Nucleus accumbens (tissue), 56 donors: ENCODE data around the gene TTC12.
A peak's percentile ranks its signal among the peaks of the same experiment; 100 is the strongest.

Experiments
- DNase-seq, 56 donors: peaks; one replicate each; lab custom pipeline; 2025; lab: John Stamatoyannopoulos, UW

TTC12 gene

GRCh38 chr11:113365895-113366294 lies 51.5 kb downstream of the TTC12 start:
- DNase-seq: no peak

- no peak for DNase-seq
Measured at GRCh38 chr11:113369411-113369810, 55.0 kb downstream of the TTC12 start.

GRCh38 chr11:113370634-113371033 lies 56.3 kb downstream of the TTC12 start:
- peak in 10 of 56 donors; percentile 1 to 66 (median 18) for DNase-seq

GRCh38 chr11:113372309-113372708 lies 57.9 kb downstream of the TTC12 start:
- DNase-seq: no peak

- DNase-seq: no peak
Measured at GRCh38 chr11:113373306-113373705, 58.9 kb downstream of the TTC12 start.

GRCh38 chr11:113373981-113374560 lies 59.7 kb downstream of the TTC12 start:
- no peak for DNase-seq

GRCh38 chr11:113375402-113375801 lies 61.0 kb downstream of the TTC12 start:
- DNase-seq: no peak

GRCh38 chr11:113376156-113376555 lies 61.8 kb downstream of the TTC12 start:
- peak in 4 of 56 donors; percentile 9 to 34 (median 24) for DNase-seq

- DNase-seq: peak in 1 of 56 donors; percentile 17
Measured at GRCh38 chr11:113377681-113378412, 63.5 kb downstream of the TTC12 start.

- no peak for DNase-seq
Measured at GRCh38 chr11:113378692-113379091, 64.3 kb downstream of the TTC12 start.

GRCh38 chr11:113382121-113382520 lies 67.7 kb downstream of the TTC12 start:
- no peak for DNase-seq

GRCh38 chr11:113384551-113384950 lies 70.2 kb downstream of the TTC12 start:
- no peak for DNase-seq

- no peak for DNase-seq
Measured at GRCh38 chr11:113385749-113386148, 71.4 kb downstream of the TTC12 start.

GRCh38 chr11:113386866-113387265 lies 72.5 kb downstream of the TTC12 start:
- no peak for DNase-seq

GRCh38 chr11:113387605-113388211 lies 73.3 kb downstream of the TTC12 start, which contains the start of gene ANKK1:
Gene ANKK1, plus strand, starts transcription at chr11:113387779. Its CDS starts 106 bp downstream, at chr11:113387885.
- DNase-seq: no peak

GRCh38 chr11:113389272-113389671 lies 74.9 kb downstream of the TTC12 start:
- no peak for DNase-seq

- DNase-seq: no peak
Measured at GRCh38 chr11:113392236-113392921, 78.0 kb downstream of the TTC12 start.

- no peak for DNase-seq
Measured at GRCh38 chr11:113393501-113393985, 79.2 kb downstream of the TTC12 start.

GRCh38 chr11:113394919-113395318 lies 80.5 kb downstream of the TTC12 start:
- no peak for DNase-seq

- no peak for DNase-seq
Measured at GRCh38 chr11:113395782-113396336, 81.5 kb downstream of the TTC12 start.

GRCh38 chr11:113396690-113397089 lies 82.3 kb downstream of the TTC12 start:
- DNase-seq: no peak
